GM19397 (cell line): Measurements from ENCODE around the gene ALG12.
"Not testable (repeated sequence)": the region's sequence is repeated elsewhere in the genome, so short reads cannot be mapped to it uniquely, and the experiment has no call there.

Experiments
- ATAC-seq: cut with Tn5 transposase; IDR thresholded peaks from one replicate; pipeline ENCODE4 v1.9.1; 2021; ENCODE audit warnings: mild to moderate bottlenecking, moderate library complexity; ENCODE audit not compliant: unreplicated experiment

ALG12 gene

DNA sequence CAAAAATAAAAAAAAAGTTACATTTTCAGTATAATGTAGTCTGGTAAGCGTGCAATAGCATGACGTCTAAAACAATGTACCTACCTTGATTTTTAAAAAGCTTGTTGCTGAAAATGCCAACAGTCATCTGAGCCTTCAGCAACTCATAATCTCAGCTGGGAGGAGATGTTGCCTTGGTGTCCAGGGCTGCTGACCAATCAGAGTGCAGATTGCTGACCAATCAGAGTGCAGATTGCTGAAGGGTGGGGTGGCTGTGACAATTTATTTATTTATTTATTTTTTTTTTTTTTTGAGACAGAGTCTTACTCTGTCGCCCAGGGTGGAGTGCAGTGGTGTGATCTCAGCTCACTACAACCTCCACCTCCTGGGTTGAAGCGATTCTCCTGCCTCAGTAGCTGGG, 46.8 kb downstream of the ALG12 start:
- no peak for ATAC-seq

DNA sequence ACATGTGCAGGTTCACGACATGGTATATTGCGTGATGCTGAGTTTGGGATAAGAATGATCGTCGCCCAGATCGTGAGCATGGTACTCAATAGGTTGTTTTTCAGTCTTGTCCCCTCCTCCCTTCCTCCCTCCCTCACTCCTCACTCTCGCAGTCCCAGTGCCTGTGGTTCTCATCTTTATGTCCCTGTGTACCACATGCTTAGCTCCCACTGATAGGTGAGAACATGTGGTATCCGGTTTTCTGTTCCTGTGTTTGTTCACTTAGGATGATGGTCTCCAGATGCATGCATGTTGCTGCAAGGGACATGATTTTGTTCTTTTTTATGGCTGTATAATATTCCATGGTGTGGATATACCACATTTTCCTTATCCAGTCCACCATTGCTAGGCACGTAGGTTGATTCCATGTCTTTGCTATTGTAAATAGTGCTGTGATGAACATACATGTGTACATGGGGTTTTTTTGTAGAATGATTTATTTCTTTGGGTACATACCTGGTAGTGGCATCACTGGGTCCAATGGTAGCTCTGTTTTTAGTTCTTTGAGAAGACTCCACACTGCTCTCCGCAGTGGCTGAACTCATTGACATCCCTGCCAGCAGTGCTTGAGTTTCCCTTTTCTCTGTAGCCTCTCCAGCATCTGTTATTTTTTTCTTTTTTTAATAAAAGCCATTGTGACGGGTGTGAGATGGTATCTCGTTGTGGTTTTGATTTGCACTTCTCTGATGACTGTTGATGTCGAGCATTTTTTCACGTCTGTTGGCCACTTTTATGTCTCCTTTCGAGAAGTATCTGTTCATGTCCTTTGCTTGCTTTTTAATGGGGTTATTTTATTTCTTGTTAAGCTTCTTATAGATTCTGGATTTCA, 48.2 kb downstream of the ALG12 start:
- ATAC-seq, result no peak

DNA sequence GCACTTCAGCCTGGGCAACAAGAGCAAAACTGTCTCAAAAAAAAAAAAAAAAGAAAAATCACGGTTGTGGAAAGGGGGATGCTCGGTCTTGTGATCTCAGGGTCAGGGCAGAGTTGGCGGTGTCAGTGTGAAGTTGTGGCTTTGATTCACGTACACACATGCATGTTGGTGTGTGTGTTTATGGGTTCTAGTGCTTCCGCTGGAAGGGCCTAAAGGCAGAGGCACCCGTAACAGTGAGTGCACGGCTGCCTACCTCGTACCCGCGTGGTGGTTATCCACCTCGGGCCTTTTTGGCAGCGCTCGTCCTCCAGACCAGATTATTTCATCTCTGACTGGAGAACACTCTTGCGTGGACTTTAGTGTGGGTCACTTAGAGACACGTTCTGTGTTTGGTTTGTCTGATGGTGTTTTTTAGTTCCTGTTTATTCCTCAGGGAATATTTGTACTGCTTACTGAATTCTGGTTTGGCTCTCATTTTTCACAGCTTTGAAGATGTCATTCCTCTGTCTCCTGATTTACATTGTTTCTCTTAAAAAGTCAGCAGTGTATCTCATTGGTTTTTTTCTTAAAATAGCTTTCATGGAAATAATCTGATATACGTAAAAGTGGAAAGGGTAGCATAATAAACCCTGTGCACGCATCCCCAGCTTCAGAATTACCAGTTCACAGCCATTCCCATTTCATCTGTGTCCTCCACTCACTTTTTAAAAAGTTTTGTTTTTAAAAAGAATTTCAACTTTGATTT, 49.0 kb downstream of the ALG12 start:
- ATAC-seq, result no peak

DNA sequence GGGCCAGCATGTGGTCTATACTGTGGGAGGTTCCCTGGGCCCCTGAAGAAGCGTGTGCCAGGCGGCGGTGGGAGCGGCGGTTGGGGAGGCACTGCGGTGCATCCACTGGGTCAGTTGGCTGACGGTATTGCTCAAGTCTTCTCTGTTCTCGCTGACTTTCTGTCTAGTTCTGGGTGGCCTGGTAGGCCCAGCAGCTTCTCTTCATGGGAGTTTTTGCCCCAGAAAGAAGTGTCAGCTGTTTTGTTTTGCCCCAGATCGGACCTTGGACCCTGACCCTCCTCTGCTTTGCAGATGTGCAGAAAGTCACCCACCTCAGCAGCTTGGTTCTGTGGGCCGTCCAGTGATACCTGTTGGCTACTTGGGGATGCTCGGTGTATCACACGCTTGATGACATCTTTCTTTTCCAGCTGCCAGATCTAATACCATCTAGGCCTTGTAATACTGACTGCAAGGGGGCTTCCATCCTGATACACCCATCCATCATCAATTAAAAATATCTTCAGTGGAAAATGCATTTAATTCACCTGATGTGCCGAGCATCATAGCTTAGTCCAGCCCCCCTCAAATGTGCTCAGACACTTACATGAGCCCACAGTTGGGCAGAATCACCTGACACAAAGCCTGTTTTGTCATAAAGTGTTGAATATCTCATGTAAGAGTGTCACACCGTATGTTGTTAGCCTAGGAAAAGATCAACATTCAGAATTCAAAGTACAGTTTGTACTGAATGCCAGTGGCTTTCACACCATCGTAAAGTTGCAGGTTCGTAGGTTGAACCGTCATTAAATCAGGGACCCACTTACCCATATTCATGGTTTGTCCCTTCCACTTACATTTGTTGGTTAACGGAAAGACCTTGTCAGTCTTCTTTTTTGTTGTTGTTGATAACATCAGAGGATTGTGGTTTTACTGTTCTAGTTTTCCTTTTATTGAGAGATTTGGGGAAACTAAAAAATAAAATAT, 50.7 kb downstream of the ALG12 start:
- ATAC-seq, result no peak

DNA sequence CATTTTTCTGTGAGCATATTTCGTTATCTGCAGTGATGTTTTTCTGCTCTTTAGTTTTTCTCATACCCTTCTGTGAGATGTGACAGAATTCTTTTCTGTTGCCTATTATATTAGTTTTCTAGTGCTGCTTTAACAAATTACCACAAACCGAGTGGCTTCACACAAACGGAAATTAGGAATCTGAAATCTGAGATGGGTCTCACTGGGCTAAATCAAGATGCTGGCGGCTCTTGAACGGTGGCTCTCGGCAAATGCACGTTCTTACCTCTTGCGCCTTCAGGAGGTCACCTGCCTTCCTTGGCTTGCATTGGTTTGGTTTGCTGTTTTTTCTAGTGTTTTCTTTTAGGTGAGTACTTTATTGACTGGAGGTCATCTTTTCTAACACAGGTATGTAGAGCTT, 51.6 kb downstream of the ALG12 start:
- no peak for ATAC-seq

DNA sequence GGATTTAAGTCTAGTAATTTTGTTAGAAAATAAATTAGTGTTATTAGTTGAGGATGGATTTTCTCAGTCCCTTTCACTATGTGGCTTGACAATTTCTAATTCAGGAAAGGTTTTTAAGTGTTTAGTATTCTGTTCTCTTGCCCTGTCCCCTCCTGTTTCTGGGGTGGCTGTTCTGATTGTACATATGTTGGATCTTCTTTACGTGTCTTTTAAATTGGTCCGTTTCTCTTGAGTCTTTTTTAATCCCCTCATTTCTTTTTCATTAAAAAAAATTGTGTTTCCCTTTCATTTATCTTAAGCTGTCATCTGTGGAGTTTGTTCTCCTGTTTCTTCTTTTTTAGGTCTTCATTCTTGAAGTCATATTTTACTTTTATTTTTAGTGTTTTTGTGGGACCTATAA, 52.1 kb downstream of the ALG12 start:
- no peak for ATAC-seq

DNA sequence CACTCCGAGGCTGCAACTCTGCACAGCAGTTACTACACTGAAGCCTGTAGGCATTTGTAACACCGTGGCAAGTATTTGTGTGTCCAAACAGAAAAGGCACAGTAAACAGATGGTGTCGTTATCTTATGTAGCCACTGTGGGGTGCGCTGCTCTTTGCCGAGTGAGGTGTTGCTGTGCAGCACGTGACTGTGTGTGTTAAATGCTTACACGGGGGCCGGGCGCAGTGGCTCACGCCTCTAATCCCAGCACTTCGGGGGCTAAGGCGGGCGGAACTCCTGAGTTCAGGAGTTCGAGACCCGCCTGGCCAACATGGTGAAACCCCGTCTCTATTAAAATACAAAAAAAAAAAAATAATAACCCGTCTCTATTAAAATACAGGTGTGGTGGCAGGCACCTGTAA, 53.1 kb downstream of the ALG12 start:
- no peak for ATAC-seq

DNA sequence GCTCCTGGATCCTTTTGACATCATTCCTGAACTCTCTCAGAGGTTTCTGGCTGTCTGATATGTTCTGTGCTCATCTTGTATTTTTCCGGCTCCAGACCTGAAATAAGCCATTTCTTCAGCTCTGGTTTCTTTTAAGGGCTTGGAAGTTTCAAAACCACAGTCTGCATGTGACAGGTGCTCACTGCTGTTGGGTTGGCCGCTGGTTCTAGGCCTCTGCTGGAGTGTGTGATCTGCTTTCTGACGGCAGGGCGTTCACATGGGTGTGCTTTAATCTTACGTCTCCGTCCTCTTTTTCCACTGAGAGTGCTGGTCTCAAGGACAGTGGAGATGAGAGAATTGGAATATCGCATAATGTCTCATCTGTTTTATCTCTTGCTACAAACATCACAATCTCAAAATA, 54.3 kb downstream of the ALG12 start:
- ATAC-seq, result no peak

DNA sequence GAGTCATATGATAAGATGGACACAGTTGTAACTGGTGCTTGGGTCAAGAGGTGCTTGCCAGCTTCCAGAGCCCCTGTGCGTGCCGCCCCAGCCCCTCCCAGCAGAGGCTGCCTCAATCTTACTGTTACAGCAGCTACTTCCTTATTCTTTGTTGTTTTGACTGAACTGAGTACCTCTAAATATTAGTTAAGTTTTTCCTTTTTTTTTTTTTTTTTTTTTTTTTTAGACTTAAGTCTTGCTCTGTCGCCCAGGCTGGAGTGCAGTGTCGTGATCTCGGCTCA, 55.8 kb downstream of the ALG12 start:
- ATAC-seq, result no peak

DNA sequence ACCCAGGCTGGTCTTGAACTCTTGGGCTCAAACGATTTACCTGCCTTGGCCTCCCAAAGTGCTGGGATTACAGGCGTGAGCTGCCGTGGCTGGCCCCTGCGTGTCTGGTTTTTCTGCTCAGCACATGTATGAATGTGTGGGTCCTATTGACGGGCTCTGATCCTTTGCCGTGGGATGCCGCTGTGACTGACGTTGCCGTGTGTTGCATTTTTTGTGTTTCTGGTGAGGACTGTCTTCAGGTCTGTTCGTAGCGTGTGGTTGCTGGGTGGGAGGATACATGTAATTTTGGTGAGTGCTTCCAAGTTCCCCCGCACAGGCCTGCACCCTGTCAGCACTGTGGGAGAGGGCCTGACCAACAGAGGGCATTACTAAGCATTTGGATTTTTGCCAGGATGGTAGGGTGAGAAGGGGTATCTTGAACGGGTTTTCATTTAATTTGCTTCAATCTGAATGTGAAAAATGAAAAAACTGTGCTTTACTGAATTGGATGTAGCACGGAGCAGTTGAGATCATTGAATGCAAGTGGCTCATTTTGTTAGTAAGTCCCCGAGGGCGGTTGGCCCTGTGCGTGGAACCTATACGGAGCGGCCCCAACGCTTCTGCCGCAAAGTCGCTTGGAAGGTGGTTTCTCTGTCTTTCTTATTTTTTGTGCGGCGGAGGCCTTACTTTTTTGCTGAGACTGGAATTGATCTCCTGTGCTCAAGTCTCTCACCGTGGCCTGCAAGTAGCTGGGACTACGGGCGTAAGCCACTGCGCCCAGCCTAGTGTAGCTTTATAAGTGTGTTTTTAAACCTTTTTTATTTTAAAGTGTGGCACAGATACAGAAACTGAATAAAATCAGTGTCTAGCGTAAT, 56.4 kb downstream of the ALG12 start:
- ATAC-seq, result no peak

DNA sequence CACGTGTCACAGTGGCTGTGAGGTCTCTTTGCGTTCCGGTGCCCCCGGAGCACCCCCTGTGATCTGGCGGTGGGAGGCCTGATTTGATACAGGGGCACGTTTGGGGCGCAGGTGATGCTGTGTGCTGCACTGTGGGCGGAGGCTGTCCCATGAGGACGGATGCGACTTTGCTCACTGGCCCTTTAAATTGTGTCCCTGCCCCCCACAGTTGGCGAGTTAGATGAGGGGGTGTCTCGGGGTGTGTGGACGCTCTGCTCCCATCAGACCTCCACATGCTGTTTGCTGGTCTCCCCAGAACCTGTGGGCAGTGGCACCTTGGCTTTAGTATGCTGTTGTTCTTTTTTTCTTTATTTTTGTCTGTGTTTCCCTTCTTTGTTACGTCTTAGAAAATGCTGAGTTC, 59.4 kb downstream of the ALG12 start:
- no peak for ATAC-seq

DNA sequence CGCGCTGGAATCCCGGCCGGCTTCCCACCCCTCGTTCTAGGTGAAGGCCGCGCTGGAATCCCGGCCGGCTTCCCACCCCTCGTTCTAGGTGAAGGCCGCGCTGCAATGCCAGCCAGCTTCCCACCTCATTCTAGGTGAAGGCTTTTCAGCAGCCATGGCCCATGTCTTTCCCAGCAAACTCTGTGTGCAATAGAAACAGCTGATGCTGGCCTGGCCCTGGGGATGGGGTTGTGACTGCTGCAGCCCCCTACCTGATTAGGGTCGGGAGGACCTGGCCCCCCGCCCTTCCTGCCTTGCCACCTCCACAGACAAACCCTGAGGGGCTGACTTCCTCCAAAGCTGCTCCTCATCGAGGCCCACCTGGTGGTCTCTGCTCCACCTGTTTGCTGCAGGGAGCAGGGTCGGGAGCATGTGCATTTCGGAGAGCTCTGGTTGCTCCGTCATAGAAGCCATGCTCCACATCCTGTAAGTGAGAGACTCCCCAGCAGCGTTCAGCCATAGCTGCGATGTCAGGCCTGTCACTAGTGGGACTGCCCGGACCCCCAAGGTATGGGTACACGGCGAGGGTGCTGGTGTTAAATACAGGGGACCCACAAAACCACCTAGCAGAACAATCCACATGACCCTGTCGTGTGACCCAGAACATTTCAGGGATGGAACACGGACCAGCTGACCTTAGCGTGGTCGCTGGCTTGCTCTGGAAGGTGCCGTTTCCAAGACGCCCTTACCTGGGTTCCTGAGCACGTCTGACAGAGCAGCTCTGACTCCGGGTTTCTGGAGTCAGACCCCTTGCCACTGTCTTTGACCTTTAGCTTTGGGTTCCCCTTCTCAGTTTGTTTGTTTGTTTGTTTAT, 61.2 kb downstream of the ALG12 start:
- ATAC-seq, result no peak

DNA sequence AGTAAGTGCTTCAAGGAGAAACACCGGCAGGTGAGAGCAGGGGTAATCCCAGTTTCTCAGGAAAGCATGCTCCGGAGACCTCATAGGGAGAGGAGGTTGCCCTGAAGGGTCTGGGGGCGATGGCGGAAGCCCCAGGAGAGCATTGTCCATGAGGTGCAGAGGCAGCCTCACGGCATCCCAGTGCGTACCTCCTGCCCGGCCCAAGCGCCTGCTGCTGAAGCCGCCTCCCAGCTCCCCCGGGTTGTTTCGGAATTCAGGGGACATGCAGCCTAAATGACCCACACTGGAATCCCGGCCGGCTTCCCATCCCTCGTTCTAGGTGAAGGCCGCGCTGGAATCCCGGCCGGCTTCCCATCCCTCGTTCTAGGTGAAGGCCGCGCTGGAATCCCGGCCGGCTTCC, 61.9 kb downstream of the ALG12 start:
- ATAC-seq, result no peak

DNA sequence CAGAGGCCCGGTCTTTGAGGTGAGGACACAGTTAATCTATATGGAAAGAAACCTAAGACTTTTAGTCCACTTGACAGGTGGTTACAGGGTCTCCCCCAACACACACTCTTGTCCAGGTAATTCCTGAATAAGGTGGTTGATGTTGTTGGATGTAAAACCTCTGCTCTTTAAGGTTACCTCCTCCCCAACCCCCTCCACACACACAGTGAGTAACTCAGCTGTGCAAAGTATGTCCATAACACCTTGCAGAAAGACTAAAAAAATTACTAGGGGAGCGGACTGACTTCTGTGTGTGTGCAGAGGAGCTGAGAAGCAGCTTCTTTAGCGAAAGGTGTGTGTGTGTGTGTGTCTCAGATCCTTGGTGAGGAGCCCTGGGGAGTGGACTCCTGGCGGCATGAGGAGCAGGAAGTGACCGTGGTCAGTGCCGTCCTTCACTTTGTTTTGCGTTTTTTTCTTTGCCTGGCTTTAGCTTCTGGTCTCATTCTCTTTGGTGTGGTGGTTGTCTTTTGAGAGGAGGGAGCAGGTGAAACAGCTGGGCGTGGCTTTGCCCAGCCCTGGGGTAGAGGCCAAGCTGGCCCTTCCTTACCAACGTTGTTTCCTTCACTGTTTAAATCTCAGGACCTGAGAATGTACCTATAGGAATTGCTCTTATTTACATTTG, 62.9 kb downstream of the ALG12 start:
- ATAC-seq, result no peak

DNA sequence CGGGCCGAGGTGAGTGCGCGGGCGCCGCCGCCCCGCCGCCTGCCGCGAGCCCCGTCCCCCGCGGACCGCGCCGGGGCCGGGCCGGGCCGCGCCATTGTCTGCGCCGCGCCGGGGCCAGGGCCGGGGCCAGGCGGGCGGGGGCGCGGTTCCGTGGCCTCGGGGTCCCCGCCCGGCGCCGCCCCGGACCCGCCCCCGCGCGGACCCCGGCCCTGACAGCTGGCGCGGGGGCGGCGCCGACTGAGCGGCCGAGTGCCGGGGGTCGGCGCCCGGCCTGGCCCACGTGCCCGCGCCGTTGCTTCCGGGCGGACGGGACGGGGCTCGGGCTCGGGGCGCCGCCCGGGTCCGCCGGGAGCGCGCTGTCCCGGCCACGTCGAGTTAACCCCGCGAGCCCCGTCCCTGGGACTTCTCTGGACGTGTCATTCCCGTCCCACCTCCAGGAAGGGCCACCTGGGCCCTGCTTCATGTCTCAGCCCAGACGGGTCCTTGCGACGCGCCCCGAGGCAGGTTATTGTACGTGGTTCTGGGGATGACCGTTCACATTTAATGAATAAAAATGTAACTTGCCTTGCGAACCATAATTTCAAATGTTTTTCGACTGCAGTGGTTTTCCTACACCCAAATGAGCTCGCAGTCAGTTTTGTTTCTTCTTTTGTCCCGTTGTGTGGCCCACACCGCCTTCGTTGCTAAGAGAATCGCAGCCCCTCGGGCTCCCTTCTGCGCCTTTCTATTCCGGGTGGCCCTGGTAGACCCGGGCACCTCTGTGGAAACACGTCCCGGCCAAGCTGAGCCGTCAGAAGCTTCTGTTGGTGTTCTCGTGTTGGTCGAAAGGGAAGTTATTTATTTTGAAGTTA, 64.0 kb downstream of the ALG12 start:
- ATAC-seq, result peak; percentile 35

DNA sequence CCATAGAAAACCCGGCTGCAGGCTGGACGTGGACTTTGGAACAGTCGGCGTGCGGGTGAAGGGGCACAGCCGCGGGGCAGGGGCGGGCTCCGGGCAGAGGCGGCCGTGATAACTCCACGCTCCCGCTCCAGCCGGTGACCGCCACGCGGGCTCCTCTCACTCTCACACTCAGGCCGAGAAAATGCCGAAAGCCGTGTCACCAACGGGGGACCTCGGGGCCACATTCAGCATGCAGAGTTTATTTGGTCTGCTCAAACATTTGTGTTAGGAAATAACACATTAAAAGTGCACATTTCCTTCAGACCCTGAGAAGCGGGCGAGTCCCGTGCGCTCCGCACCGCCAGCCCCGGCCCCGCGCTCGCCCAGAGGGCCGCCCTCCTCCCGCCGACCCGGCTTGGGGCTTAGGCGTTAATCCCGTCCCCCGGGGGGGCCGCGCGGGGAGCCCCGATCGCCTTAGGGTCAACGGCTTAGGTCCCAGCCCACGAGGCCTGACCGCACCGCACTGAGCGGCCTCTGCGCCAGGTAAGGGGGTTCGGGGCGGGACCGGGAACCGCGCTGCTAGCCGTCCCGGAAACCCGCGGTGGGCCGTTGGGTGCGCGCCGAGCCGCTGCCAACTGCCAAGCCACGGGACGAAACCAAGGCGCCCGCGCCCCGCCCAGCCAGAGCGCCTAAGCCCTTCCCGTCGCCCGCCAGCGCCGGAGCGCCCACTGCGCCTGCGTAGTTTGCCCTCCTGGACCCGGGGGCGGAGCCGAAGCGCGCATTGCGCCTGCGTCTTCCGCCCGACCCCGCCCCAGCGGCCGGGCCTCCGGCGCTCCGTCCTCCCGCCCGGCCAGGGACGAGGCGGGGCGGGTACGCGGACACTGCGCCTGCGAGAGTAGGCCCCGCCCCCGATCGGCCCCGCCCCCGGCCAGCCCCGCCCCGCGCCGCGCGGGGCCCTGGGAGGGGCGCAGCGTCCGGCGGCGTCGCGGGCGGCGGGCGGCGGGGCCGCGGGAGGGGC, 65.0 kb downstream of the ALG12 start, which contains the start of gene ZBED4:
ZBED4 (plus strand) TSS at position 947 of the 997 bp plus-strand sequence. CDS start 29,819 bp downstream, outside the sequence.
- ATAC-seq, result peak; percentile 76

DNA sequence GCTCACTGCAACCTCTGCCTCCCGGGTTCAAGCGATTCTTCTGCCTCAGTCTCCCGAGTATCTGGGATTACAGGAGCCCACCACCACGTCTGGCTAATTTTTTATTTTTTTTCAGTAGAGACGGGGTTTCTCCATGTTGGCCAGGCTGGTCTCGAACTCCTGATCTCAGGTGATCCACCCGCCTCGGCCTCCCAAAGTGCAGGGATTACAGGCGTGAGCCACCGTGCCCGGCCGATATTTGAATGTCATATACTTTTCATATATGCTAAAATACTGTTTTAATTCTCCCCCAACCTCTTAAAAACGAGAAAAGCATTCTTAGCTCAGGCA, 65.7 kb downstream of the ALG12 start:
- ATAC-seq, result not testable (repeated sequence)
